HG03025 (cell line): ENCODE data around the gene DAAM2.

Experiments
- ATAC-seq: cut with Tn5 transposase; IDR thresholded peaks from one replicate; pipeline ENCODE4 v1.9.1; 2021; ENCODE audit warnings: mild to moderate bottlenecking, moderate library complexity; ENCODE audit not compliant: unreplicated experiment, low FRiP score

Gene DAAM2

GRCh38 chr6:39880594-39880993, 88.4 kb downstream of the DAAM2 start:
- no peak for ATAC-seq

DNA sequence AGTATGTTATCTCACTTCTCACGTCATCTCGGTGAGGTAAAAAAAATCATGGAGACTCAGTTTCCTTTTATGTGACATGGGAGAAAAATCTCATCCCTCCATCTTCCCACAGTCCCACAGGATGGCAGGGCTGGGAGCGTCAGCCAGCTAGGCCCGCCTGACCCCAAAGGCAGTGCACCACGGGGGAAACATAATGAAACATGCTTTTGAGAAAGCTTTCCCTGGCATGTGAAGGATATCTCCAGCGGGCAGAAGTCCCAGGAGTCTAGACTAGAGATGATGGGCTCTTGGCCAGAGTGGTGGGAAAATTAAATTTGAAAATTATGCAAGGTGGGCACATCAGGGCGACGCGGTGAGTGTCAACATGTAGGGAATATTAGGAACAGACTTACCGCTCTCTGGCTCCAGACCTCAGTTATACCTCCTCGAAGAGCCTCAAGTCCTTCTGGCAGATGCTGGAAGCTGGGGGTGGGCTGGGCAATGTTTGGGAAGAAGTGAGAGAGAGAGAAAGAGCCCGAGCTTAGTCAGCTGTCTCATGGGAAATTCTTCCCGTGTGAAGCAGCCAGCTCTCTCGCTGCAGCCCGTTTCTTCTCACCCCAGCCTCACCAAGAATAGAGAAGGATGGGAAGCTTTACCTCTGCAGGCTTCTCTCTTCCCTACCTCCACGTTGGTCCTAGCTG, 89.8 kb downstream of the DAAM2 start:
- no peak for ATAC-seq

- no peak for ATAC-seq
Measured at GRCh38 chr6:39882531-39882899, 90.3 kb downstream of the DAAM2 start.

- no peak for ATAC-seq
Measured at GRCh38 chr6:39884696-39885095, 92.5 kb downstream of the DAAM2 start.

DNA sequence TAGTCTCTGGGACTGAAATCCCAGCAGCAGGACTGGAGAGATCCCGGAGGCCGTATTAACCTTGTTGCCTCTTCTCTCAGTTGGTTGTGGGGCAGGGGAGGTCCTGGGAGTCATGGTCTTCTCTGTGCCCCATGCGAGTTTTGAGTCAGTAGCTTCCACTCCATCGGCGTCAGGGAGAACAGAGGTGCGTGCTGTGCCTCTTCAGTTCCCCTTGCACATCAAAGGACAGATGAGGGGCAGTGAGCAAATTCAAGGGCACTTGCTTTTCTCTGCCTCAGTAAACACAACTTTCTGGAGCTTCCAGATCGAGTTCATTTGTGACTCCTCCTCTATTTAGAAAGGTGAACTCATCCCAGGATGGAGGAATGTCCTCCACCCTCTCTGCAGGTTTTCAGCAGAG, 93.5 kb downstream of the DAAM2 start:
- ATAC-seq, result no peak

GRCh38 chr6:39886871-39887270, 94.7 kb downstream of the DAAM2 start:
- no peak for ATAC-seq

DNA sequence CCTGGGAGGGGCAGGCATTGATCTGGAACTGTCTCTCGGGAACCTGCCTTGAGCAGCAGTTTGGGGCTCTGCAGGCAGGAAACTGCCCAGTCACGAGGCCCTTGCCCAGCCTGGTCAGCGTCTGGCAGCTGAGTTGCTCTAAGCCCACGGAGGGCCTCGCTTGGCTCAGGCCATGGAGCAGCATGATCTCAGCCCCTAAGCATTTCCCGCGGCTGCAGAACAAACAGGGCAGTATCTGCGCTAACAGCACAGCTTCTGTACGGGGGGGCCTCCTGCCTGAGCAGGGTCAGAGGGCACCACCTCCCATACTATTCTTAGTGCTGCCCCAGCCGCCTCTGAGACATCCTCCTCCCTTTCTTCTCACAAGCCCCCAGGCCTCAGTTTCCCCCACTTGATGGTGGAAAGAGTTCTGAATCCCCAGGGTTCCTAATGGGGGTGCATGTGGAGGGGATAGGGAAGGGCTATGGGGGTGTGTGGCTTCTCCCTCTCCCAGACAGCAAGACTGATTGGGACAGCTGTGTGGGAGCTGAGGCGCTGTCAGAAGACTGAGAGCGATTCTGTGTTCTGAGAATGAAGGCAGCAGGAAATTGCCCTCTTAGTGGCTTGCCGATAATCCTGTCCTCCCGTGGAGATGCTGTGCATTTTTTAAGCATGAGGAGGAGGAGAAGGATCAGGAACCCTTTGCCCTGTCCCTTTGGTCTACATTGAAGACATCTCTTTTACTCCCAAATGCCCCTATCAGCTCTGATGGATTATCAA, 95.7 kb downstream of the DAAM2 start:
- ATAC-seq, result no peak

GRCh38 chr6:39889229-39889628, 97.1 kb downstream of the DAAM2 start:
- ATAC-seq, result no peak

- no peak for ATAC-seq
Measured at GRCh38 chr6:39891353-39891752, 99.2 kb downstream of the DAAM2 start.

DNA sequence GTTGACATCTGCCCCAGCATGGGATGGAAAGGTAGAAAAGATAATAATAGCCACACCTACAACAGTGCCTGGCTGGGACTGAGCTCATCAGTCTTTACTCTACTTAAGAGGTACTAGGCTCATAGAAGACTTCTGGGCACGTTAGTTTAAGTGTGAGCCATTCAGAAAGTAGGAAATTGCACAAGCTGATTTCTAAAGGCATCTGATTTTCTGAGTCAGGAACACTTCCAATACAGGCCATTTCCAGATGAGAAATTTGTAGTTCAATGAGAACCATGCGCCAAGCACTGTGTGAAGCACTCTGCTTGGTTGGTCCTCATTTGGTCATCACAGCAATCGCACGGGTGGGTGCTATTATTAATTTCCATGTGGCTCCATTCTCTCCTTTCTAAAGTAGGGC, 99.8 kb downstream of the DAAM2 start:
- ATAC-seq, result no peak

DNA sequence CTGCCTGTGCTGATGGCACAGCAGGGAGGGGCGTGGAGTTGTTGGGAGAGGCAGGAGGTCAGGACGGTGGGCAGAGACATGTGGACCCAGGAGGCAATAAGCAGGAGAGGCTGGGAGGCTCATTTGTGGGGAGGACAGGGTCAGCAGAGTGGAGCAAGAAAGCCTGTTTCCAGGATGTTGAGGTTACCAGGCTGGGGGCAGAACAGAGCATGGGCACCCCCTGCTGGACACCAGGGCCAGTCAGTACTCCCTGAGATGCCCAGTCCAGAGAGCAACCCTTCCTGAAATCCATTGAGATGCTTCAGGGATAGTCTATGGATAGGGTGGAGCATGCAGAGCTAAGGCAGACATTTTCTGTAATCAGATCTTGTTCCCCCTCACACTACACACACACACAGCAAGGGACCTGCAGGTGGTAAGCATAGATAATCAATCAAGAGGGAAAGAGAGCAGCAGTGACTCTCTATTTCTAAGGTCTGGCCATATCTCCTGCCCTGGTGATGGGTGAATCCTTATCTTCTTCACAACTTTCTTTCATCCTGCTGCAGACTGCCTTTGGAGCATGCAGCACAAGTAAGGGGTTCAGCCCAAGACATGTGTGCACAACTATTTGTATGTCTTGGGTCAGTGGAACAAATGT, 100.4 kb downstream of the DAAM2 start:
- ATAC-seq, result no peak

DNA sequence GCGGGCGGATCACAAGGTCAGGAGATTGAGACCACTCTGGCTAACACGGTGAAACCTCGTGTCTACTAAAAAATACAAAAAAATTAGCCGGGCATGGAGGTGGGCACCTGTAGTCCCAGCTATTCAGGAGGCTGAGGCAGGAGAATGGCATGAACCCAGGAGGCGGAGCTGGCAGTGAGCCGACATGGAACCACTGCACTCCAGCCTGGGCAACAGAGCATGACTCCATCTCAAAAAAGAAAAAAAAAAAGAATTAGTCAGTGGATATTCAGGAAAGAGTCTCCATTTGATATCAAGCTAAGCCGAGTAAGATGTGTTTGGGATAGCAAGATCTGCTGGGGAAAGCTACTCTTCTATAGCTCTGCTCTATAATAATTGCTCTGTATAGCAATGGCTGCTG, 101.1 kb downstream of the DAAM2 start:
- no peak for ATAC-seq

DNA sequence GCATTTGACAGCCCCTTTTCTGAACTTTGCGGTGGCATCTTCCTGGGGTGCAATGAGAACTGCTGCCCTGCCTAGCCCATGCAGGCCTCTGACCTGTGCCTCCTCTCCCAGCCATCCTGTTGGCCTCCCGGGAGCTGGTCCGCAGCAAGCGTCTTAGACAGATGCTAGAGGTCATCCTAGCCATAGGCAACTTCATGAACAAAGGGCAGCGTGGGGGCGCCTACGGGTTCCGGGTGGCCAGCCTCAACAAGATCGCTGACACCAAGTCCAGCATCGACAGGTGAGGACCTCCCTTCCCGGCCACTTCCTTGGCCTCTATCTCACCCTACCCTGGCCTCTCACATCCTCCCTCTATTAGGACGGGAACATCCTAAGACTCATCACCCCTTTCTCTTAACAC, 104.5 kb downstream of the DAAM2 start:
- no peak for ATAC-seq

GRCh38 chr6:39897698-39898097, 105.5 kb downstream of the DAAM2 start:
- ATAC-seq, result no peak

DNA sequence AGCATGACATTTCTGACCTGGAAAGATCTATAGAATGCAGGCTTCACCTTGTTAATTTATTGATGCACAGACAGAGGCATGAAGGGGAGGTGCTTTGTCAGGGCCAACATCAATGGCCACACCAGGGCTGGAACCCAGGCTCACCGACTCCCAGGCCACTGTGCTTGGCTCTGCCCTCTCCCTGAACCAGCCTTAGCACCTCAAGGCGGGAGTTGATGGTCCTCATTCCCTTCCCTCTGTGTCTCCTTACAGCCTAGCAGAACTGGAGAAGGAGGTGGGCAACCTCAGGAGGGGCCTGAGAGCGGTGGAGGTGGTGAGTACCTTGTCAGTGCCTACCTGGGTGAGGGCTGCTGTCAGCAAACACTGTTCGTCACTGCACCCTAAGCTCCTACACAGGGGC, 106.4 kb downstream of the DAAM2 start:
- no peak for ATAC-seq

GRCh38 chr6:39899554-39900295, 107.5 kb downstream of the DAAM2 start:
- ATAC-seq, result no peak

DNA sequence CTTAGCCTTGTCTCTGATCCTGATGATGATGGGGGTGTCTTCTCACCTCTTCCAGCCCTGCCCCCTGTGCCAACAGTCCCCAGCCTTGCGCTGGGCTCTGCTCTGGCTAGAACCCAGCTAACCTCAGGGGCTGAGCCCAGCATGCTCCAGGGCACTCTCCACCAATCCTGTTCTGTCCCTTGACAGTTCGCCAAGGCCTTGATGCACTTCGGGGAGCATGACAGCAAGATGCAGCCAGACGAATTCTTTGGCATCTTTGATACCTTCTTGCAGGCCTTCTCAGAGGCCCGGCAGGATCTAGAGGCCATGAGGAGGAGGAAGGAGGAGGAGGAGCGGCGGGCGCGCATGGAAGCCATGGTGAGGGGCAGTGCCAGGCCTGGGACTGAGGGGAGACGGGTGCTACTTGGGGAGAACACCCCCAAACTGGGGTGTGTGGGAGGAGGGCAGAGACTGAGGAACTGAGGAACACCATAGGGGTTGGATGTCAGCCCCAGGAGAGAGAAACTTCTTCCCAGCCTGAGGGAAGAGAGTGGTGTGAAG, 109.0 kb downstream of the DAAM2 start:
- ATAC-seq, result no peak

DNA sequence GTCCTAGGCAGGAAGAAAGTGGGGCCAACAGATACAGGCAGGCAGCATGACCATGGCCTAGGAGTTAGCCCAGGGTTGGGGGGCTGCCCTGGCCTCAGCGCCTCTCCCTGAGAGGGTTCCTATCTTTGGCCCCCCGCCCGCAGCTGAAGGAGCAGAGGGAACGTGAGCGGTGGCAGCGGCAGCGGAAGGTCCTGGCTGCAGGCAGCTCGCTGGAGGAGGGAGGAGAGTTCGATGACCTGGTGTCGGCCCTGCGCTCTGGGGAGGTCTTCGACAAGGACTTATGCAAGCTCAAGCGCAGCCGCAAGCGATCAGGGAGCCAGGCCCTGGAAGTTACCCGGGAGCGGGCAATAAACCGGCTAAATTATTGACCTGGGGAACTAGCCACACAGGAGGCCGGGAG, 109.5 kb downstream of the DAAM2 start:
- no peak for ATAC-seq

GRCh38 chr6:39902136-39902535, 110.0 kb downstream of the DAAM2 start:
- ATAC-seq, result no peak

- no peak for ATAC-seq
Measured at GRCh38 chr6:39902786-39903465, 110.8 kb downstream of the DAAM2 start.
